ENCODE data around the gene ANGPTL2.

GRCh38 chr9:127093319-127094020 lies 29.0 kb downstream of the ANGPTL2 start:
- TF ChIP-seq CTCF (IDR thresholded peaks at IDR 0.05; ENCODE audit: low read length) (no peak), EZH2 (IDR thresholded peaks at IDR 0.05; ENCODE audit: borderline replicate concordance, low read length) (no peak)
